ENCODE measurements around the gene BLOC1S2.
A peak's percentile ranks its signal among the peaks of the same experiment; 100 is the strongest.
"Not testable (repeated sequence)": the region's sequence is repeated elsewhere in the genome, so short reads cannot be mapped to it uniquely, and the experiment has no call there.

BLOC1S2 gene

DNA sequence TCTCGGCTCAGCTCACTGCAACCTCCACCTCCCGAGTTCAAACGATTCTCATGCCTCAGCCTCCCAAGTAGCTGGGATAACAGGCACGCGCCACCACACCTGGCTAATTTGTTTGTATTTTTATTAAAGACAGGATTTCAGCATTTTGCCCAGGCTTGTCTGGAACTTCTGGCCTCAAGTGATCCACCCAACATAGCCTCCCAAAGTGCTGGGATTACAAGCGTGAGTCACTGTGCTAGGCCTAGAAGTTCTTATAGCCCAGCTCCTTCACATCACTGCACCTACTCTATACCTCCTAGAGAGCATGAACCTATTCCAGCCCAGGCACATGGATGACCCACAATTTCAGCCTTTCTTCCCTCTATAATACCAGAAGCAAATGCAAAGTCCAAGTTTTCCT, 1.3 kb upstream of the BLOC1S2 start:
- DNase-seq (ENCODE audit: low read depth), result no peak
- H3K4me3 ChIP-seq (ENCODE audit: low read depth, low read length), result no peak overlapping the region
- no peak for TF ChIP-seq MAX (IDR thresholded peaks at IDR 0.05; ENCODE audit: low read depth, low read length)
- no peak for TF ChIP-seq MYC (IDR thresholded peaks at IDR 0.05; ENCODE audit: low read depth, low read length)
- TF ChIP-seq POLR2A (IDR thresholded peaks at IDR 0.05; ENCODE audit: extremely low read depth, insufficient read length), result no peak
- TF ChIP-seq, protein P1, sequence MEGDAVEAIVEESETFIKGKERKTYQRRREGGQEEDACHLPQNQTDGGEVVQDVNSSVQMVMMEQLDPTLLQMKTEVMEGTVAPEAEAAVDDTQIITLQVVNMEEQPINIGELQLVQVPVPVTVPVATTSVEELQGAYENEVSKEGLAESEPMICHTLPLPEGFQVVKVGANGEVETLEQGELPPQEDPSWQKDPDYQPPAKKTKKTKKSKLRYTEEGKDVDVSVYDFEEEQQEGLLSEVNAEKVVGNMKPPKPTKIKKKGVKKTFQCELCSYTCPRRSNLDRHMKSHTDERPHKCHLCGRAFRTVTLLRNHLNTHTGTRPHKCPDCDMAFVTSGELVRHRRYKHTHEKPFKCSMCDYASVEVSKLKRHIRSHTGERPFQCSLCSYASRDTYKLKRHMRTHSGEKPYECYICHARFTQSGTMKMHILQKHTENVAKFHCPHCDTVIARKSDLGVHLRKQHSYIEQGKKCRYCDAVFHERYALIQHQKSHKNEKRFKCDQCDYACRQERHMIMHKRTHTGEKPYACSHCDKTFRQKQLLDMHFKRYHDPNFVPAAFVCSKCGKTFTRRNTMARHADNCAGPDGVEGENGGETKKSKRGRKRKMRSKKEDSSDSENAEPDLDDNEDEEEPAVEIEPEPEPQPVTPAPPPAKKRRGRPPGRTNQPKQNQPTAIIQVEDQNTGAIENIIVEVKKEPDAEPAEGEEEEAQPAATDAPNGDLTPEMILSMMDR (IDR thresholded peaks at IDR 0.05; ENCODE audit: low read depth, low read length), result no peak

- H3K4me3 ChIP-seq (ENCODE audit: low read depth, low read length), result peak overlapping the region; percentile 94
- not testable (repeated sequence) for DNase-seq (ENCODE audit: low read depth)
Observed at GRCh38 chr10:100285326-100285725, 1.2 kb downstream of the BLOC1S2 start.

GRCh38 chr10:100282907-100283306, 3.6 kb downstream of the BLOC1S2 start:
- TF ChIP-seq, protein P1 (IDR thresholded peaks at IDR 0.05; ENCODE audit: low read depth, low read length), result no peak
- TF ChIP-seq MYC (IDR thresholded peaks at IDR 0.05; ENCODE audit: low read depth, low read length) (no peak), MAX (IDR thresholded peaks at IDR 0.05; ENCODE audit: low read depth, low read length) (no peak), POLR2A (IDR thresholded peaks at IDR 0.05; ENCODE audit: extremely low read depth, insufficient read length) (no peak)
- H3K4me3 ChIP-seq (ENCODE audit: low read depth, low read length), result no peak overlapping the region
- DNase-seq (ENCODE audit: low read depth), result no peak

GRCh38 chr10:100276971-100277370, 9.5 kb downstream of the BLOC1S2 start:
- H3K4me3 ChIP-seq (ENCODE audit: low read depth, low read length); DNase-seq (ENCODE audit: low read depth): not testable (repeated sequence)

- peak within 1 kb of the TSS; percentile 100 for H3K4me3 ChIP-seq (ENCODE audit: low read depth, low read length)
- peak; percentile 90 for DNase-seq (ENCODE audit: low read depth)
- peak; percentile 49; the same call in 1 of the 2 replicates for TF ChIP-seq MYC (IDR thresholded peaks at IDR 0.05; ENCODE audit: low read depth, low read length)
- TF ChIP-seq POLR2A (IDR thresholded peaks at IDR 0.05; ENCODE audit: extremely low read depth, insufficient read length), result peak; percentile 43
- TF ChIP-seq MAX (IDR thresholded peaks at IDR 0.05; ENCODE audit: low read depth, low read length), result no peak; the same call in 1 of the 2 replicates
- TF ChIP-seq, protein P1 (IDR thresholded peaks at IDR 0.05; ENCODE audit: low read depth, low read length), result no peak
Observed at GRCh38 chr10:100267239-100268104, 19.0 kb downstream of the BLOC1S2 start, which contains the start of gene CWF19L1. CWF19L1 (minus strand) TSS chr10:100267638; CDS start chr10:100267593, 45 bp downstream.

GRCh38 chr10:100265821-100266485, 20.5 kb downstream of the BLOC1S2 start:
- H3K4me3 ChIP-seq (ENCODE audit: low read depth, low read length), result peak overlapping the region; percentile 100
- TF ChIP-seq MYC (IDR thresholded peaks at IDR 0.05; ENCODE audit: low read depth, low read length), result no peak
- TF ChIP-seq MAX (IDR thresholded peaks at IDR 0.05; ENCODE audit: low read depth, low read length), result no peak
- no peak for TF ChIP-seq POLR2A (IDR thresholded peaks at IDR 0.05; ENCODE audit: extremely low read depth, insufficient read length)
- TF ChIP-seq, protein P1 (IDR thresholded peaks at IDR 0.05; ENCODE audit: low read depth, low read length), result no peak
- DNase-seq (ENCODE audit: low read depth), result peak; percentile 18

All from NB4 (cell line).